ENCODE measurements around the gene ADI1. TPM values are rescaled to one million over a fixed set of nuclear protein-coding genes. Genes with fewer than 3 reads are reported as not detected.
"Not testable (repeated sequence)": the region's sequence is repeated elsewhere in the genome, so short reads cannot be mapped to it uniquely, and the experiment has no call there.

The ADI1 gene
- polyA plus RNA-seq, 5 donors, result 36.5 to 47.9 (median 42.0) TPM

GRCh38 chr2:3533836-3534235 is 14.5 kb upstream of the ADI1 start:
- DNase-seq, result no peak

GRCh38 chr2:3532941-3533340 is 13.6 kb upstream of the ADI1 start:
- DNase-seq, result no peak

- DNase-seq, result no peak
Measured at GRCh38 chr2:3529316-3530025, 10.1 kb upstream of the ADI1 start.

GRCh38 chr2:3527886-3528785 is 8.8 kb upstream of the ADI1 start:
- no peak for DNase-seq

GRCh38 chr2:3526871-3527270 is 7.5 kb upstream of the ADI1 start:
- DNase-seq, result no peak

GRCh38 chr2:3523551-3524041 is 4.3 kb upstream of the ADI1 start:
- DNase-seq, result no peak

GRCh38 chr2:3522961-3523421 is 3.7 kb upstream of the ADI1 start:
- no peak for DNase-seq

- DNase-seq, result no peak
Measured at GRCh38 chr2:3520591-3520990, 1.3 kb upstream of the ADI1 start.

GRCh38 chr2:3518496-3519254 is 656 bp downstream of the ADI1 start:
- peak; percentile 100 for DNase-seq

GRCh38 chr2:3517948-3518495 is 1.3 kb downstream of the ADI1 start:
- DNase-seq, result no peak

- no peak for DNase-seq
Measured at GRCh38 chr2:3516831-3517230, 2.5 kb downstream of the ADI1 start.

- DNase-seq, result not testable (repeated sequence)
Measured at GRCh38 chr2:3515438-3515837, 3.9 kb downstream of the ADI1 start.

- no peak for DNase-seq
Measured at GRCh38 chr2:3513026-3513810, 6.1 kb downstream of the ADI1 start.

- no peak for DNase-seq
Measured at GRCh38 chr2:3512086-3512485, 7.2 kb downstream of the ADI1 start.

- no peak for DNase-seq
Measured at GRCh38 chr2:3505771-3506170, 13.6 kb downstream of the ADI1 start.

GRCh38 chr2:3504741-3505140 is 14.6 kb downstream of the ADI1 start:
- DNase-seq, result no peak

GRCh38 chr2:3503483-3503882 is 15.8 kb downstream of the ADI1 start:
- DNase-seq, result no peak

- no peak for DNase-seq
Measured at GRCh38 chr2:3503046-3503445, 16.3 kb downstream of the ADI1 start.

- no peak for DNase-seq
Measured at GRCh38 chr2:3500326-3500899, 18.9 kb downstream of the ADI1 start.

- DNase-seq, result no peak
Measured at GRCh38 chr2:3498783-3499394, 20.4 kb downstream of the ADI1 start.
